Immature natural killer cell (primary cell): Measurements from ENCODE around the gene GCKR. TPM values are rescaled to one million over a fixed set of nuclear protein-coding genes. Genes with fewer than 3 reads are reported as not detected.

Source experiments
- DNase-seq, 3 donors: peaks; one replicate each; pipeline ENCODE4 v3.0.0; 2022; ENCODE audit warnings: mixed read lengths in 1 of 3
- H3K27ac Mint-ChIP-seq, 6 donors: one replicate each; pipeline ENCODE4 v1.8.0; 2020; ENCODE audit warnings: mixed read lengths in 6 of 6, mild to moderate bottlenecking in 5 of 6, inconsistent platforms in 4 of 6, moderate library complexity in 3 of 6
- H3K27me3 Mint-ChIP-seq, 3 donors: one replicate each; pipeline ENCODE4 v1.8.0; 2020 to 2021; ENCODE audit warnings: low read depth in 3 of 3, mild to moderate bottlenecking in 3 of 3, mixed read lengths in 3 of 3, moderate library complexity in 3 of 3, inconsistent platforms in 1 of 3
- H3K36me3 Mint-ChIP-seq, 3 donors: one replicate each; pipeline ENCODE4 v1.8.0; 2020; ENCODE audit warnings: mixed read lengths in 3 of 3, inconsistent platforms in 2 of 3, mild to moderate bottlenecking in 2 of 3
- H3K4me1 Mint-ChIP-seq, 2 donors: one replicate each; pipeline ENCODE4 v1.8.0; 2020; ENCODE audit warnings: inconsistent platforms in 2 of 2, mild to moderate bottlenecking in 2 of 2, mixed read lengths in 2 of 2, moderate library complexity in 1 of 2
- H3K4me3 Mint-ChIP-seq, 5 donors: one replicate each; pipeline ENCODE4 v1.8.0; 2020; ENCODE audit warnings: mild to moderate bottlenecking in 5 of 5, mixed read lengths in 5 of 5, inconsistent platforms in 3 of 5, moderate library complexity in 3 of 5
- H3K9me3 Mint-ChIP-seq, 6 donors: one replicate each; pipeline ENCODE4 v1.8.0; 2020; ENCODE audit warnings: mild to moderate bottlenecking in 6 of 6, mixed read lengths in 6 of 6, inconsistent platforms in 4 of 6, moderate library complexity in 3 of 6
- polyA plus RNA-seq, 3 donors: library from polyadenylated mRNA; unstranded; fragments of 300-500 nt; fragmentation: Illumina TruSeq; gene quantifications; one replicate each; pipeline ENCODE4 v1.2.3, GENCODE V29; 2021

GCKR gene
- polyA plus RNA-seq, result not detected

GRCh38 chr2:27496357-27497287 is at the start of gene GCKR:
Gene GCKR (plus strand): TSS chr2:27496839. CDS start chr2:27496905, 66 bp downstream.
- Mint-ChIP-seq H3K4me1 (peaks cover 11 to 15% of the 10 kb centered on the region in 2 donors), H3K36me3 (no peaks in the 10 kb centered on the region), H3K27me3 (peaks cover 23 to 31% (median 25%) of the 10 kb centered on the region in 3 donors), H3K27ac (peak within 1 kb of the TSS in 1 of 6 donors; percentile 27), H3K4me3 (peak within 1 kb of the TSS; percentile 44 to 72 (median 61)), H3K9me3 (peaks cover 0 to 2% (median 0%) of the 10 kb centered on the region in 6 donors)
- no peak for DNase-seq

GRCh38 chr2:27448381-27448780 is 48.3 kb upstream of the GCKR start:
- DNase-seq, result no peak
- Mint-ChIP-seq H3K4me1 (no peaks in the 10 kb centered on the region), H3K9me3 (no peaks in the 10 kb centered on the region), H3K27ac (peak overlapping the region in 1 of 6 donors; percentile 25), H3K4me3 (no peak overlapping the region), H3K36me3 (peaks cover 12 to 37% (median 26%) of the 10 kb centered on the region in 3 donors), H3K27me3 (peaks cover under 1 to 4% (median 1%) of the 10 kb centered on the region in 3 donors)

- Mint-ChIP-seq H3K36me3 (peaks cover 12 to 50% (median 38%) of the 10 kb centered on the region in 3 donors), H3K27ac (no peak overlapping the region)
Observed at GRCh38 chr2:27451095-27451494, 45.5 kb upstream of the GCKR start.

GRCh38 chr2:27453968-27454367 is 42.7 kb upstream of the GCKR start:
- Mint-ChIP-seq H3K9me3 (no peaks in the 10 kb centered on the region), H3K4me3 (no peak overlapping the region), H3K27ac (no peak overlapping the region), H3K36me3 (peaks cover 9 to 47% (median 39%) of the 10 kb centered on the region in 3 donors), H3K4me1 (no peaks in the 10 kb centered on the region), H3K27me3 (peaks cover 0 to 3% (median 0%) of the 10 kb centered on the region in 3 donors)
- no peak for DNase-seq

More at GRCh38 chr2:27451095-27451494, 45.5 kb upstream of the GCKR start:
- no peak for DNase-seq
- Mint-ChIP-seq H3K9me3 (no peaks in the 10 kb centered on the region), H3K4me3 (no peak overlapping the region), H3K27me3 (peaks cover 0 to 3% (median 2%) of the 10 kb centered on the region in 3 donors), H3K4me1 (no peaks in the 10 kb centered on the region)

- Mint-ChIP-seq H3K27ac (no peak overlapping the region), H3K27me3 (peaks cover 0 to 1% (median 0%) of the 10 kb centered on the region in 3 donors), H3K9me3 (no peaks in the 10 kb centered on the region), H3K4me3 (no peak overlapping the region), H3K36me3 (peaks cover 19 to 55% (median 24%) of the 10 kb centered on the region in 3 donors), H3K4me1 (no peaks in the 10 kb centered on the region)
- no peak for DNase-seq
Observed at GRCh38 chr2:27461118-27461517, 35.5 kb upstream of the GCKR start.

- no peak for DNase-seq
- Mint-ChIP-seq H3K27me3 (no peaks in the 10 kb centered on the region), H3K9me3 (no peaks in the 10 kb centered on the region), H3K36me3 (peaks cover 10 to 36% (median 19%) of the 10 kb centered on the region in 3 donors), H3K4me1 (no peaks in the 10 kb centered on the region), H3K27ac (no peak overlapping the region), H3K4me3 (no peak overlapping the region)
Observed at GRCh38 chr2:27464443-27464842, 32.2 kb upstream of the GCKR start.

GRCh38 chr2:27471961-27472360 is 24.7 kb upstream of the GCKR start:
- Mint-ChIP-seq H3K4me3 (no peak overlapping the region), H3K4me1 (no peaks in the 10 kb centered on the region), H3K36me3 (peaks cover 26 to 42% (median 29%) of the 10 kb centered on the region in 3 donors), H3K27me3 (no peaks in the 10 kb centered on the region), H3K27ac (no peak overlapping the region), H3K9me3 (no peaks in the 10 kb centered on the region)
- DNase-seq, result no peak

- peaks cover 11 to 34% (median 12%) of the 10 kb centered on the region in 3 donors for H3K36me3 Mint-ChIP-seq
- DNase-seq, result no peak
Observed at GRCh38 chr2:27485496-27485895, 11.1 kb upstream of the GCKR start.

GRCh38 chr2:27489118-27489497 is 7.5 kb upstream of the GCKR start:
- peaks cover 0 to 10% (median 0%) of the 10 kb centered on the region in 3 donors for H3K36me3 Mint-ChIP-seq
- H3K4me3 Mint-ChIP-seq, result peak overlapping the region; percentile 85 to 94 (median 92)
- DNase-seq, result no peak
- H3K9me3 Mint-ChIP-seq, result peaks cover 0 to 2% (median 0%) of the 10 kb centered on the region in 6 donors
- peaks cover 20 to 24% of the 10 kb centered on the region in 2 donors for H3K4me1 Mint-ChIP-seq
- peaks cover 10 to 21% (median 19%) of the 10 kb centered on the region in 3 donors for H3K27me3 Mint-ChIP-seq
- peak overlapping the region; percentile 94 to 99 (median 98) for H3K27ac Mint-ChIP-seq

More at GRCh38 chr2:27485496-27485895, 11.1 kb upstream of the GCKR start:
- Mint-ChIP-seq H3K27ac (peak overlapping the region in 4 of 6 donors; percentile 18 to 68 (median 30)), H3K4me1 (peaks cover 19 to 20% of the 10 kb centered on the region in 2 donors), H3K27me3 (peaks cover 6 to 12% (median 12%) of the 10 kb centered on the region in 3 donors), H3K4me3 (no peak overlapping the region), H3K9me3 (no peaks in the 10 kb centered on the region)

GRCh38 chr2:27489498-27490397 is 6.9 kb upstream of the GCKR start, which contains the start of gene IFT172:
Gene IFT172 (minus strand): TSS chr2:27489743. CDS start chr2:27489653, 90 bp downstream.
- Mint-ChIP-seq H3K4me3 (peak within 1 kb of the TSS; percentile 85 to 94 (median 92)), H3K36me3 (peaks cover 0 to 9% (median 0%) of the 10 kb centered on the region in 3 donors)
- DNase-seq, result peak; percentile 98 to 99 (median 99)

GRCh38 chr2:27492557-27492956 is 4.1 kb upstream of the GCKR start:
- Mint-ChIP-seq H3K27me3 (peaks cover 21 to 34% (median 27%) of the 10 kb centered on the region in 3 donors), H3K4me1 (peaks cover 31 to 33% of the 10 kb centered on the region in 2 donors), H3K4me3 (peak overlapping the region in 1 of 5 donors; percentile 40), H3K27ac (peak overlapping the region in 2 of 6 donors; percentile 1 to 14), H3K36me3 (no peaks in the 10 kb centered on the region), H3K9me3 (peaks cover 0 to 2% (median 0%) of the 10 kb centered on the region in 6 donors)
- no peak for DNase-seq

More at GRCh38 chr2:27489498-27490397, 6.9 kb upstream of the GCKR start, which contains the start of gene IFT172:
- peaks cover 0 to 2% (median 0%) of the 10 kb centered on the region in 6 donors for H3K9me3 Mint-ChIP-seq
- peak within 1 kb of the TSS; percentile 94 to 99 (median 98) for H3K27ac Mint-ChIP-seq
- peaks cover 11 to 25% (median 21%) of the 10 kb centered on the region in 3 donors for H3K27me3 Mint-ChIP-seq
- H3K4me1 Mint-ChIP-seq, result peaks cover 20 to 26% of the 10 kb centered on the region in 2 donors

GRCh38 chr2:27493948-27494283 is 2.7 kb upstream of the GCKR start:
- peaks cover 0 to 2% (median 0%) of the 10 kb centered on the region in 6 donors for H3K9me3 Mint-ChIP-seq
- no peak for DNase-seq
- no peaks in the 10 kb centered on the region for H3K36me3 Mint-ChIP-seq
- H3K4me3 Mint-ChIP-seq, result peak overlapping the region in 3 of 5 donors; percentile 41 to 54 (median 46)
- H3K27me3 Mint-ChIP-seq, result peaks cover 25 to 40% (median 33%) of the 10 kb centered on the region in 3 donors
- H3K27ac Mint-ChIP-seq, result no peak overlapping the region
- H3K4me1 Mint-ChIP-seq, result peaks cover 25 to 28% of the 10 kb centered on the region in 2 donors
